ENCODE measurements around the gene WDR43.

Gene WDR43

DNA sequence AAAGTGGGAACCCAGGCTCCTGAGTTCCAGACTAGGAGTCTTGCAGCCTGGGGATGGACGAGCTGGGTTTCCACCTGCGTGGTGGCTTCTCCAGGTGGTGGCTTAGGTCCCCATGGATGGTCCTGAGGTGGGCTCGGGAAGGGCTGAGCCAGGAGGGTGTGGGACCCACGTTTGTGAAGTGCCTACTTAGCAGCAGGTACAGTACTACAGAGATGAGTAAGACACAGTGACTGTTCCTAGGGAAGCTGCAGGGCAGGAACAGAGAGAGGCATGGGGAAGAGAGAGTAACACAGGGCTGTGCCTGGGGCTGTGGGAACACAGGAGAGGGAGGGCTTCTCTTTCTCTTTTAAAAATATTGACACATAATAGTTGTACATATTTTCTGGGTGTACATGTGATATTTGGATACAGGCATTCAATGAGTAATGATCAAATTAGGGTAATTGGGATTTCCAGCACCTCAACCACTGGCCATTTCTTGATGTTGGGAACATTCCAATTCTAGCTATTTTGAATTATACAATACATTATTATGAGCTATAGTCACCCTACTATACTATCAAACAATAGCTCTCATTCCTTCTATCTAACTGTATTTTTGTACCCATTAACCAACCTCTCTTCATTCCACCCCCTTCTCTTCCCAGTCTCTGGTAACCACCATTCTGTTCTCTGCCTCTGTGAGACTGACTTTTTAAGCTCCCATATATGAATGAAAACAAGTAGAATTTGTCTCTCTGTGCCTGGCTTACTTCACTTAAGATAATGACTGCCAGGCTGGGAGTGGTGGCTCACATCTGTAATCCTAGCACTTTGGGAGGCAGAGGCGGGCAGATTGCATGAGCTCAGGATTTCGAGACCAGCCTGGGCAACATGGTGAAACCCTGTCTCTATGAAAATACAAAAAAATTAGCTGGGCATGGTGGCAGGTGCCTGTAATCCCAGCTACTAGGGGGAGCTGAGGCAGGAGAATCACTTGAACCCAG, 101.6 kb downstream of the WDR43 start:
- DNase-seq (ENCODE audit: extremely low read depth, low read depth), result no peak
- H3K4me3 ChIP-seq (replicated peaks; ENCODE audit: low read depth, low read length), result no peak overlapping the region
- TF ChIP-seq, protein P1, sequence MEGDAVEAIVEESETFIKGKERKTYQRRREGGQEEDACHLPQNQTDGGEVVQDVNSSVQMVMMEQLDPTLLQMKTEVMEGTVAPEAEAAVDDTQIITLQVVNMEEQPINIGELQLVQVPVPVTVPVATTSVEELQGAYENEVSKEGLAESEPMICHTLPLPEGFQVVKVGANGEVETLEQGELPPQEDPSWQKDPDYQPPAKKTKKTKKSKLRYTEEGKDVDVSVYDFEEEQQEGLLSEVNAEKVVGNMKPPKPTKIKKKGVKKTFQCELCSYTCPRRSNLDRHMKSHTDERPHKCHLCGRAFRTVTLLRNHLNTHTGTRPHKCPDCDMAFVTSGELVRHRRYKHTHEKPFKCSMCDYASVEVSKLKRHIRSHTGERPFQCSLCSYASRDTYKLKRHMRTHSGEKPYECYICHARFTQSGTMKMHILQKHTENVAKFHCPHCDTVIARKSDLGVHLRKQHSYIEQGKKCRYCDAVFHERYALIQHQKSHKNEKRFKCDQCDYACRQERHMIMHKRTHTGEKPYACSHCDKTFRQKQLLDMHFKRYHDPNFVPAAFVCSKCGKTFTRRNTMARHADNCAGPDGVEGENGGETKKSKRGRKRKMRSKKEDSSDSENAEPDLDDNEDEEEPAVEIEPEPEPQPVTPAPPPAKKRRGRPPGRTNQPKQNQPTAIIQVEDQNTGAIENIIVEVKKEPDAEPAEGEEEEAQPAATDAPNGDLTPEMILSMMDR (IDR thresholded peaks at IDR 0.05; ENCODE audit: low read depth, low read length, missing control alignments), result no peak

DNA sequence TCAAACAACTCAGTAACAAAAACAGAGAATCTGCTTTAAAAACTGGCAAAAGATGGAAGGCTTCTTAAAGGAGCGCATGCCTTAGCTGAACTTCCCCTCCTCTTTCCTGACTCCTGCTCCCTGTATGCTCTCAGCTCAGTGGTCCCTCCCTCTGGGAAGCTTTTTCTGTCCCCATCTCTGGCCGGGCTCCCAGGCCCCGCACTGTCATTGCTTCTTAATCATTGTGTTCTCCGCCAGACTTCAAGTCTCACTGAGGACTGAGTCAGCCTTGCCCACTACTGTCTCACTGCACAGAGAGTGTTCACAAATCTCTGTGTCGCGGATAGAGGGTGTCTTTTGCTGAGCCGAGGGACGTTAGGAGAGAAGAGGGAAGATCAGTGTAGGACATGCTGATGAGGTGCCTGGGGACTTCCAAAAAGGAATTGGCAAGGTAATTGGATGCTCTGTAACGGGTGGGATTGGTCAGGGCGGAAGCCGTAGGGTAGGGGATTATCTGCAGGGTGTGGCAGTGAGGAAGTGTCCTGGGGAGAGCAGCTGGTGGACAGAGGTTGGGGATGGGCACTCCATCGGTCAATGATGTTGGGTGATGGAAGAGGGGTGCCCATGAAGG, 102.9 kb downstream of the WDR43 start:
- no peak for DNase-seq (ENCODE audit: extremely low read depth, low read depth)

More for the DNA sequence above, 102.9 kb downstream of the WDR43 start:
- TF ChIP-seq, protein P1 (IDR thresholded peaks at IDR 0.05; ENCODE audit: low read depth, low read length, missing control alignments), result no peak
- H3K4me3 ChIP-seq (replicated peaks; ENCODE audit: low read depth, low read length), result no peak overlapping the region
